ENCODE results near the gene DRAXIN. TPM values are rescaled to one million over a fixed set of nuclear protein-coding genes. Genes with fewer than 3 reads are reported as not detected.
A peak's percentile ranks its signal among the peaks of the same experiment; 100 is the strongest.

DRAXIN gene
- total RNA-seq, 2 donors from 2014 or later: 0.05 to 0.51 TPM

DNA sequence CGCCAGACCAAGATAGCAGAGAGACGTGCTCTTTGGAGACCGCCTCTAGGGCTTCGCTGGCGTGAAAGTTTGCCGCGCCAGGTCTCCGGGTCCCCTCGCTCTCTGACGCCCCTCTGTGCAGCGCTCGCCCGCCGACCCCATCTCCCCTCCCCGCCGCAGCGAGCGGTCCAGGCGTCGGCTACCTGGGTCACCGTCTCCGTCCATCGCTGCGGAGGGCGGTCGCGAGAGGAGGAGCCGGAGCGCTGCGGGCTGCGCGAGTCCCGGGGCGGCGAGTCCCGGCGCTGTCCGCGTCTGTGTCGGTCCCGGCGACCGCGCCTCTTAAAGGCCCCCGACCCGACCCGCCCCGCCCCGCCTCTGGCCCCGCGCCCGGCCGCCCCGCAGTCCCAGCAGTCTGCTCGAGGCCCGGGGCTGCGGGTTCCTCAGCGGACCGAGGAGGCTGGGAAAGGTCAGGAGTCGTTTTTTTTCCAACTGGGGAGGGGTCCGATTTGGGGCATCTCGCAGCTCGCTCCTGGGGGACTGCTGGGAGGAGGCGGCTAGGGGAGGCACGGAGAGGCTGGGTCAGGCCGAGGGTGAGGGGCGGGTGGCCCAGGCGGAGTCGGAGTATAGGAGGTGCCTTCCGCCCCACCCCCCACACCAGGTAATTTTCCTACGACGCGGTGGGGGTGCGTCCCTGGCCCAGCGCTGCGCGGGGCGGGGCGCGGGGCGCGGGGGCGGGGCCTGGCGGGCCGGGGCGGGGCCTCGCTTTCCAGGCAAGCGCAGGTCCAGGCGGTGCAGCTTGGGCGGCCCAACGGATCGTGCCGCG is 37.2 kb upstream of the DRAXIN start, which contains the start of the genes FBXO2 and FBXO44:
Gene FBXO2, minus strand, starts transcription at position 293 of the 802 bp plus-strand sequence. Its CDS starts 89 bp downstream, at position 204.
Gene FBXO44, plus strand, starts transcription at position 741 of the 802 bp plus-strand sequence. CDS start 959 bp downstream, outside the sequence.
- H3K4me1 ChIP-seq (replicated peaks): peaks cover 7% of the 10 kb centered on the region
- no peaks in the 10 kb centered on the region for H3K27me3 ChIP-seq (replicated peaks; ENCODE audit: insufficient read depth)
- no peaks in the 10 kb centered on the region for H3K9me3 ChIP-seq
- intact Hi-C loops (cut with DNase I): loop anchor here (5.0 kb wide), 1 partner anchor 68 kb away; no protein-coding TSS in a partner anchor
- TF ChIP-seq POLR2A (IDR thresholded peaks at IDR 0.05) (peak; percentile 4), CTCF (IDR thresholded peaks at IDR 0.05) (no peak), POLR2AphosphoS5 (IDR thresholded peaks at IDR 0.05) (peak; percentile 18)
- 4% methylated on average over 43 of the region's 94 CpGs for WGBS
- peak; percentile 52 for DNase-seq (ENCODE audit: low spot score)
- peak within 1 kb of the TSS; percentile 81 to 85 for H3K4me3 ChIP-seq
- no peaks in the 10 kb centered on the region for H3K36me3 ChIP-seq
- peak within 1 kb of the TSS; percentile 78 to 80 for H3K27ac ChIP-seq

DNA sequence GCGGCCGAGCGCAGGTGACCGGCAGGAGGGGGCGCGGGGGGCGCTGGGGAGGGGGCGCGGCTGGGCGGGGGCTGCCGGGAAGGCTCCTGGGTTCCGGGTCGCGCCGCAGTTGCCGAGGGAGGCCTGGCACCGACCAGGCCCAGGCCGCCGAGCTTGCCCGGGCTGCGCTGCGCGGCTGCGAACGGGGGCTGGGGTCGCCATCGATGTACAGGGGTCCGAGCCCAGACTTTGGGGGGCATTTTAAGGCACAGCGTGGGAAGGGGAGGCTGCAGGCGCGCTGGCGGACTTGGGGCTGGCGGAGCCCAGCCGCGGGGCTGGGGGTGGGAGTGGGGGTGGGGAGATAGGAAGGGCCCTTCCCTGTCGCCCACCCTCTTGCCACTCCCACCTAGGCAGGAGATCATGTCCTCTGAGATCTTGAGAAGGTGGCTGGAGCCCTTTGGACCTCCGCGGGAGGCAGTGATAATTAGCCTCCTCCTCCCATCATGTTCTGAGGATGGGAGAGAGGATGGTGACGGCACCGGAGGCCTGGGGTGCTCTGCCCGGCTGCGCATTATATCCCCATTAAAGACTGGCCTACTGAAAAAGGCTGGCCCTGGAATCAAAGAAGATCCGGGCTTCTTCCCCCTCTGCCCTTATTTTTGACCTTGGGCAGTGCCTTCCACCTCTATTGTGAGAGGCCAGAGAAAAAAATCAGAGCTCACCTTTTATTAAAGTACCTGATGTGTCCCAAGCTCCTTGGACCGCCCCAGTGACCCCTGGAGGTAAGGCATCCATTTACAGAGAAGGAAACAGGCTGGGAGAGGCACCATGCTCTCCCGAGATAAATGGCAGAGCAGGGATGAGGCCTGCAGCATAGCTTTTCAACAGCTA is 36.3 kb upstream of the DRAXIN start:
- intact Hi-C loops (cut with DNase I): loop anchor here (5.0 kb wide), 2 partner anchors 67 to 147 kb away; no protein-coding TSS in a partner anchor
- H3K27me3 ChIP-seq (replicated peaks; ENCODE audit: insufficient read depth): no peaks in the 10 kb centered on the region
- no peaks in the 10 kb centered on the region for H3K36me3 ChIP-seq
- WGBS: 20% methylated on average over 15 of the region's 45 CpGs
- DNase-seq (ENCODE audit: low spot score): no peak
- H3K4me3 ChIP-seq: peak overlapping the region; percentile 81 to 85
- H3K9me3 ChIP-seq: no peaks in the 10 kb centered on the region
- TF ChIP-seq POLR2AphosphoS5 (IDR thresholded peaks at IDR 0.05): no peak
- TF ChIP-seq POLR2A (IDR thresholded peaks at IDR 0.05): no peak
- no peak for TF ChIP-seq CTCF (IDR thresholded peaks at IDR 0.05)
- H3K27ac ChIP-seq: peak overlapping the region; percentile 60 to 80
- peaks cover 7% of the 10 kb centered on the region for H3K4me1 ChIP-seq (replicated peaks)

DNA sequence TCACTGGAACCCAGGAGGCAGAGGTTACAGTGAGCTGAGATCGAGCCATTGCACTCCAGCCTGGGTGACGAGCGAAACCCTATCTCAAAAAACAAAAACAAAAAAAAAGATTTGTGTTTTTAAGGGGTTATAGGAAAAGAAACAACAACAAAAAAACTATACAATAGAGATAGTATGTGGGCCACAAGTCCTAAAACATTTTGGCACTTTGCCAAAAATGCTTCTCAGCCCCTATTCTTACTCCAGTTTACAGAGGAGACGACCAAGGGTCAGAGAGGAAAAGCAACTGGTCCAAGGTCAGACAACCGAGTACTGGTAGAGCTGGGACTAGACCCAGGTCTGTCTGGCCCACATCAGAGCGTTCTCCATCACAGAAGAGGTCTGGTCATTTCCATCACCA is 33.9 kb upstream of the DRAXIN start:
- H3K9me3 ChIP-seq: no peaks in the 10 kb centered on the region
- H3K4me3 ChIP-seq: no peak overlapping the region
- DNase-seq (ENCODE audit: low spot score): no peak
- no peak overlapping the region for H3K27ac ChIP-seq
- H3K36me3 ChIP-seq: no peaks in the 10 kb centered on the region
- H3K27me3 ChIP-seq (replicated peaks; ENCODE audit: insufficient read depth): no peaks in the 10 kb centered on the region
- intact Hi-C loops (cut with DNase I): loop anchor here (5.0 kb wide), 1 partner anchor 145 kb away; no protein-coding TSS in a partner anchor
- WGBS: 81% methylated on average over 6 of the region's 6 CpGs
- H3K4me1 ChIP-seq (replicated peaks): peaks cover 7% of the 10 kb centered on the region
- TF ChIP-seq CTCF (IDR thresholded peaks at IDR 0.05) (no peak), POLR2AphosphoS5 (IDR thresholded peaks at IDR 0.05) (no peak), POLR2A (IDR thresholded peaks at IDR 0.05) (no peak)

- no peaks in the 10 kb centered on the region for H3K36me3 ChIP-seq
- no peak overlapping the region for H3K27ac ChIP-seq
- DNase-seq (ENCODE audit: low spot score): no peak
- H3K4me1 ChIP-seq (replicated peaks): peaks cover 7% of the 10 kb centered on the region
- intact Hi-C loops (cut with DNase I): loop anchor here (5.0 kb wide), 1 partner anchor 144 kb away; no protein-coding TSS in a partner anchor
- 90% methylated on average over 23 of the region's 23 CpGs for WGBS
- H3K9me3 ChIP-seq: no peaks in the 10 kb centered on the region
- no peaks in the 10 kb centered on the region for H3K27me3 ChIP-seq (replicated peaks; ENCODE audit: insufficient read depth)
- TF ChIP-seq CTCF (IDR thresholded peaks at IDR 0.05): no peak
- TF ChIP-seq POLR2A (IDR thresholded peaks at IDR 0.05): no peak
- TF ChIP-seq POLR2AphosphoS5 (IDR thresholded peaks at IDR 0.05): no peak
- H3K4me3 ChIP-seq: no peak overlapping the region
Measured at GRCh38 chr1:11658542-11658941, 33.0 kb upstream of the DRAXIN start.
